Activated CD8-positive, alpha-beta memory T cell treated with anti-CD3 and anti-CD28 coated beads for 36 hours (primary cell): ENCODE results near the gene LARGE1. TPM values are rescaled to one million over a fixed set of nuclear protein-coding genes. Genes with fewer than 3 reads are reported as not detected.

Experiments used
- CTCF ChIA-PET: fragments of 350-600 bp; sonication (Branson Sonifier 250); formaldehyde crosslinking; loops from one replicate; lab custom pipeline; 2021; ENCODE audit warnings: antibody characterized with exemption; lab: Charles Lee
- POLR2A ChIA-PET: fragments of 350-600 bp; sonication (Branson Sonifier 250); formaldehyde crosslinking; loops from one replicate; lab custom pipeline; 2021; ENCODE audit warnings: antibody characterized with exemption; lab: Charles Lee
- total RNA-seq, 2 experiments: library from RNA; stranded (reverse); gene quantifications; one replicate each; pipeline ENCODE4 v1.2.3, GENCODE V29; 2021

Gene LARGE1
- total RNA-seq, 2 experiments from 2014 or later: 0.17 to 0.38 TPM

GRCh38 chr22:33337524-33337923, 582.8 kb downstream of the LARGE1 start:
- POLR2A ChIA-PET: no interaction called here
- CTCF ChIA-PET: no interaction called here

GRCh38 chr22:33335611-33336279, 584.5 kb downstream of the LARGE1 start:
- ChIA-PET POLR2A (no interaction called here), CTCF (no interaction called here)

GRCh38 chr22:33332538-33332937, 587.7 kb downstream of the LARGE1 start:
- ChIA-PET POLR2A (no interaction called here), CTCF (no interaction called here)

GRCh38 chr22:33331017-33331416, 589.3 kb downstream of the LARGE1 start:
- POLR2A ChIA-PET: no interaction called here
- CTCF ChIA-PET: no interaction called here

GRCh38 chr22:33330534-33330933, 589.7 kb downstream of the LARGE1 start:
- ChIA-PET POLR2A (no interaction called here), CTCF (no interaction called here)

- ChIA-PET CTCF (no interaction called here), POLR2A (no interaction called here)
Observed at GRCh38 chr22:33329398-33329797, 590.9 kb downstream of the LARGE1 start.

- CTCF ChIA-PET: no interaction called here
Observed at GRCh38 chr22:33328789-33329296, 591.4 kb downstream of the LARGE1 start.

GRCh38 chr22:33327348-33327860, 592.9 kb downstream of the LARGE1 start:
- ChIA-PET CTCF (no interaction called here), POLR2A (no interaction called here)

More at GRCh38 chr22:33328789-33329296, 591.4 kb downstream of the LARGE1 start:
- POLR2A ChIA-PET: no interaction called here

- ChIA-PET POLR2A (no interaction called here), CTCF (no interaction called here)
Observed at GRCh38 chr22:33326540-33327295, 593.6 kb downstream of the LARGE1 start.

- ChIA-PET POLR2A (no interaction called here), CTCF (no interaction called here)
Observed at GRCh38 chr22:33325232-33326004, 594.9 kb downstream of the LARGE1 start.

- ChIA-PET POLR2A (no interaction called here), CTCF (no interaction called here)
Observed at GRCh38 chr22:33324228-33324627, 596.0 kb downstream of the LARGE1 start.

- ChIA-PET POLR2A (no interaction called here), CTCF (no interaction called here)
Observed at GRCh38 chr22:33321466-33321865, 598.8 kb downstream of the LARGE1 start.

- POLR2A ChIA-PET: no interaction called here
- CTCF ChIA-PET: no interaction called here
Observed at GRCh38 chr22:33315954-33316353, 604.3 kb downstream of the LARGE1 start.

GRCh38 chr22:33315117-33315516, 605.2 kb downstream of the LARGE1 start:
- ChIA-PET CTCF (no interaction called here), POLR2A (no interaction called here)

GRCh38 chr22:33314316-33314715, 606.0 kb downstream of the LARGE1 start:
- POLR2A ChIA-PET: no interaction called here
- CTCF ChIA-PET: no interaction called here

- CTCF ChIA-PET: no interaction called here
- POLR2A ChIA-PET: no interaction called here
Observed at GRCh38 chr22:33303099-33303498, 617.2 kb downstream of the LARGE1 start.

GRCh38 chr22:33302549-33302948, 617.7 kb downstream of the LARGE1 start:
- ChIA-PET CTCF (no interaction called here), POLR2A (no interaction called here)

- ChIA-PET CTCF (no interaction called here), POLR2A (no interaction called here)
Observed at GRCh38 chr22:33302049-33302545, 618.2 kb downstream of the LARGE1 start.

GRCh38 chr22:33300165-33300564, 620.1 kb downstream of the LARGE1 start:
- POLR2A ChIA-PET: no interaction called here
- CTCF ChIA-PET: no interaction called here
